ENCODE results near the gene SLC4A11.
A peak's percentile ranks its signal among the peaks of the same experiment; 100 is the strongest.
"Not testable (repeated sequence)": the region's sequence is repeated elsewhere in the genome, so short reads cannot be mapped to it uniquely, and the experiment has no call there.

SLC4A11 gene

GRCh38 chr20:3218307-3218988 is 20.5 kb downstream of the SLC4A11 start:
- Histone ChIP-seq H3K4me3 (ENCODE audit: low read length in 2 of 2) (no peak overlapping the region), H3K9me3 (ENCODE audit: control insufficient read depth in 2 of 2, low read length in 2 of 2) (no peaks in the 10 kb centered on the region), H3K27me3 (ENCODE audit: control insufficient read depth in 1 of 2, insufficient read depth in 2 of 2, low read length in 2 of 2) (no peaks in the 10 kb centered on the region), H3K9ac (ENCODE audit: low read length in 2 of 2) (no peak overlapping the region), H3K36me3 (ENCODE audit: control insufficient read depth in 2 of 2, insufficient read depth in 2 of 2, low read length in 2 of 2) (peaks cover 19 to 21% of the 10 kb centered on the region in 2 donors), H3K27ac (ENCODE audit: low read length) (no peak overlapping the region), H3K4me1 (ENCODE audit: control insufficient read depth, insufficient read depth, low read length) (peaks cover 6% of the 10 kb centered on the region)

- not testable (repeated sequence) for H3K4me1 ChIP-seq (ENCODE audit: control insufficient read depth, insufficient read depth, low read length); H3K27me3 ChIP-seq (ENCODE audit: control insufficient read depth in 1 of 2, insufficient read depth in 2 of 2, low read length in 2 of 2); H3K27ac ChIP-seq (ENCODE audit: low read length); H3K9ac ChIP-seq (ENCODE audit: low read length in 2 of 2); H3K9me3 ChIP-seq (ENCODE audit: control insufficient read depth in 2 of 2, low read length in 2 of 2); H3K4me3 ChIP-seq (ENCODE audit: low read length in 2 of 2)
- H3K36me3 ChIP-seq (ENCODE audit: control insufficient read depth in 2 of 2, insufficient read depth in 2 of 2, low read length in 2 of 2) = peaks cover 10 to 15% of the 10 kb centered on the region in 2 donors
Measured at GRCh38 chr20:3215359-3215917, 23.6 kb downstream of the SLC4A11 start.

GRCh38 chr20:3213226-3213625 is 25.8 kb downstream of the SLC4A11 start:
- Histone ChIP-seq H3K4me3 (ENCODE audit: low read length in 2 of 2) (no peak overlapping the region), H3K9me3 (ENCODE audit: control insufficient read depth in 2 of 2, low read length in 2 of 2) (no peaks in the 10 kb centered on the region), H3K4me1 (ENCODE audit: control insufficient read depth, insufficient read depth, low read length) (peaks cover 16% of the 10 kb centered on the region), H3K27me3 (ENCODE audit: control insufficient read depth in 1 of 2, insufficient read depth in 2 of 2, low read length in 2 of 2) (no peaks in the 10 kb centered on the region), H3K27ac (ENCODE audit: low read length) (no peak overlapping the region), H3K9ac (ENCODE audit: low read length in 2 of 2) (no peak overlapping the region), H3K36me3 (ENCODE audit: control insufficient read depth in 2 of 2, insufficient read depth in 2 of 2, low read length in 2 of 2) (peaks cover 6 to 15% of the 10 kb centered on the region in 2 donors)

GRCh38 chr20:3210346-3210745 is 28.6 kb downstream of the SLC4A11 start:
- Histone ChIP-seq H3K36me3 (ENCODE audit: control insufficient read depth in 2 of 2, insufficient read depth in 2 of 2, low read length in 2 of 2) (peaks cover 6 to 15% of the 10 kb centered on the region in 2 donors), H3K27me3 (ENCODE audit: control insufficient read depth in 1 of 2, insufficient read depth in 2 of 2, low read length in 2 of 2) (no peaks in the 10 kb centered on the region), H3K9ac (ENCODE audit: low read length in 2 of 2) (peak overlapping the region; percentile 83 to 86), H3K4me1 (ENCODE audit: control insufficient read depth, insufficient read depth, low read length) (peaks cover 15% of the 10 kb centered on the region), H3K9me3 (ENCODE audit: control insufficient read depth in 2 of 2, low read length in 2 of 2) (no peaks in the 10 kb centered on the region), H3K4me3 (ENCODE audit: low read length in 2 of 2) (peak overlapping the region; percentile 59 to 97), H3K27ac (ENCODE audit: low read length) (no peak overlapping the region)

- H3K27me3 ChIP-seq (ENCODE audit: control insufficient read depth in 1 of 2, insufficient read depth in 2 of 2, low read length in 2 of 2) = no peaks in the 10 kb centered on the region
- H3K36me3 ChIP-seq (ENCODE audit: control insufficient read depth in 2 of 2, insufficient read depth in 2 of 2, low read length in 2 of 2) = peaks cover 6 to 11% of the 10 kb centered on the region in 2 donors
- no peaks in the 10 kb centered on the region for H3K9me3 ChIP-seq (ENCODE audit: control insufficient read depth in 2 of 2, low read length in 2 of 2)
- peak overlapping the region; percentile 83 to 86 for H3K9ac ChIP-seq (ENCODE audit: low read length in 2 of 2)
- peak overlapping the region; percentile 59 to 97 for H3K4me3 ChIP-seq (ENCODE audit: low read length in 2 of 2)
- H3K27ac ChIP-seq (ENCODE audit: low read length) = no peak overlapping the region
- H3K4me1 ChIP-seq (ENCODE audit: control insufficient read depth, insufficient read depth, low read length) = peaks cover 15% of the 10 kb centered on the region
Measured at GRCh38 chr20:3209946-3210317, 29.1 kb downstream of the SLC4A11 start.

GRCh38 chr20:3209257-3209945 is 29.6 kb downstream of the SLC4A11 start, which contains the start of gene ITPA:
TSS of gene ITPA (plus strand) at chr20:3209498. CDS start at chr20:3209552, 54 bp downstream.
- H3K9ac ChIP-seq (ENCODE audit: low read length in 2 of 2) = peak within 1 kb of the TSS; percentile 83 to 86
- no peaks in the 10 kb centered on the region for H3K9me3 ChIP-seq (ENCODE audit: control insufficient read depth in 2 of 2, low read length in 2 of 2)
- H3K4me1 ChIP-seq (ENCODE audit: control insufficient read depth, insufficient read depth, low read length) = peaks cover 15% of the 10 kb centered on the region
- H3K27me3 ChIP-seq (ENCODE audit: control insufficient read depth in 1 of 2, insufficient read depth in 2 of 2, low read length in 2 of 2) = no peaks in the 10 kb centered on the region
- peaks cover 6 to 8% of the 10 kb centered on the region in 2 donors for H3K36me3 ChIP-seq (ENCODE audit: control insufficient read depth in 2 of 2, insufficient read depth in 2 of 2, low read length in 2 of 2)
- H3K27ac ChIP-seq (ENCODE audit: low read length) = peak within 1 kb of the TSS; percentile 58
- H3K4me3 ChIP-seq (ENCODE audit: low read length in 2 of 2) = peak within 1 kb of the TSS; percentile 59 to 97

GRCh38 chr20:3208786-3209256 is 30.2 kb downstream of the SLC4A11 start:
- Histone ChIP-seq H3K4me3 (ENCODE audit: low read length in 2 of 2) (peak overlapping the region; percentile 59 to 97), H3K9me3 (ENCODE audit: control insufficient read depth in 2 of 2, low read length in 2 of 2) (no peaks in the 10 kb centered on the region), H3K27ac (ENCODE audit: low read length) (peak overlapping the region; percentile 58), H3K9ac (ENCODE audit: low read length in 2 of 2) (peak overlapping the region; percentile 83 to 86), H3K4me1 (ENCODE audit: control insufficient read depth, insufficient read depth, low read length) (peaks cover 17% of the 10 kb centered on the region), H3K27me3 (ENCODE audit: control insufficient read depth in 1 of 2, insufficient read depth in 2 of 2, low read length in 2 of 2) (no peaks in the 10 kb centered on the region), H3K36me3 (ENCODE audit: control insufficient read depth in 2 of 2, insufficient read depth in 2 of 2, low read length in 2 of 2) (peaks cover 4 to 5% of the 10 kb centered on the region in 2 donors)

- Histone ChIP-seq H3K4me3 (ENCODE audit: low read length in 2 of 2) (peak within 1 kb of the TSS; percentile 96 to 98), H3K27ac (ENCODE audit: low read length) (peak within 1 kb of the TSS; percentile 66), H3K9ac (ENCODE audit: low read length in 2 of 2) (peak within 1 kb of the TSS; percentile 90 to 94), H3K36me3 (ENCODE audit: control insufficient read depth in 2 of 2, insufficient read depth in 2 of 2, low read length in 2 of 2) (peaks cover 8 to 16% of the 10 kb centered on the region in 2 donors), H3K9me3 (ENCODE audit: control insufficient read depth in 2 of 2, low read length in 2 of 2) (no peaks in the 10 kb centered on the region), H3K4me1 (ENCODE audit: control insufficient read depth, insufficient read depth, low read length) (peaks cover 19% of the 10 kb centered on the region), H3K27me3 (ENCODE audit: control insufficient read depth in 1 of 2, insufficient read depth in 2 of 2, low read length in 2 of 2) (no peaks in the 10 kb centered on the region)
Measured at GRCh38 chr20:3204124-3204794, 34.7 kb downstream of the SLC4A11 start, which contains the start of gene DDRGK1. TSS of gene DDRGK1 (minus strand) at chr20:3204682. CDS start at chr20:3204627, 55 bp downstream.

GRCh38 chr20:3203315-3204123 is 35.5 kb downstream of the SLC4A11 start:
- Histone ChIP-seq H3K4me1 (ENCODE audit: control insufficient read depth, insufficient read depth, low read length) (peaks cover 15% of the 10 kb centered on the region), H3K9me3 (ENCODE audit: control insufficient read depth in 2 of 2, low read length in 2 of 2) (no peaks in the 10 kb centered on the region), H3K36me3 (ENCODE audit: control insufficient read depth in 2 of 2, insufficient read depth in 2 of 2, low read length in 2 of 2) (peaks cover 12 to 19% of the 10 kb centered on the region in 2 donors), H3K9ac (ENCODE audit: low read length in 2 of 2) (peak overlapping the region; percentile 90 to 94), H3K27me3 (ENCODE audit: control insufficient read depth in 1 of 2, insufficient read depth in 2 of 2, low read length in 2 of 2) (no peaks in the 10 kb centered on the region), H3K4me3 (ENCODE audit: low read length in 2 of 2) (peak overlapping the region; percentile 96 to 98), H3K27ac (ENCODE audit: low read length) (peak overlapping the region; percentile 66)

GRCh38 chr20:3202965-3203314 is 36.0 kb downstream of the SLC4A11 start:
- Histone ChIP-seq H3K4me1 (ENCODE audit: control insufficient read depth, insufficient read depth, low read length) (peaks cover 13% of the 10 kb centered on the region), H3K4me3 (ENCODE audit: low read length in 2 of 2) (peak overlapping the region in 1 of 2 donors; percentile 98), H3K9me3 (ENCODE audit: control insufficient read depth in 2 of 2, low read length in 2 of 2) (no peaks in the 10 kb centered on the region), H3K9ac (ENCODE audit: low read length in 2 of 2) (peak overlapping the region; percentile 90 to 94), H3K27me3 (ENCODE audit: control insufficient read depth in 1 of 2, insufficient read depth in 2 of 2, low read length in 2 of 2) (no peaks in the 10 kb centered on the region), H3K36me3 (ENCODE audit: control insufficient read depth in 2 of 2, insufficient read depth in 2 of 2, low read length in 2 of 2) (peaks cover 12 to 19% of the 10 kb centered on the region in 2 donors), H3K27ac (ENCODE audit: low read length) (no peak overlapping the region)

Data from stomach smooth muscle (tissue), 2 donors.